Hematopoietic multipotent progenitor cell treated with erythropoietin and hydrocortisone succinate and interleukin-3 and kit ligand, for 6 days (in vitro differentiated cells): ENCODE data around the gene SDF4.

Experiments used
- DNase-seq: peaks from one replicate; pipeline ENCODE4 v3.0.0-alpha.2; 2015

The SDF4 gene

GRCh38 chr1:1226566-1227362 lies 5.0 kb downstream of the SDF4 start:
- no peak for DNase-seq

- no peak for DNase-seq
Measured at GRCh38 chr1:1225913-1226312, 5.9 kb downstream of the SDF4 start.

GRCh38 chr1:1225238-1225845 lies 6.5 kb downstream of the SDF4 start:
- DNase-seq = no peak

GRCh38 chr1:1223891-1224290 lies 7.9 kb downstream of the SDF4 start:
- no peak for DNase-seq

GRCh38 chr1:1223321-1223720 lies 8.5 kb downstream of the SDF4 start:
- no peak for DNase-seq

- no peak for DNase-seq
Measured at GRCh38 chr1:1222575-1223225, 9.1 kb downstream of the SDF4 start.

GRCh38 chr1:1221887-1222574 lies 9.8 kb downstream of the SDF4 start:
- DNase-seq = no peak

- no peak for DNase-seq
Measured at GRCh38 chr1:1220197-1220596, 11.6 kb downstream of the SDF4 start.

GRCh38 chr1:1219341-1219740 lies 12.5 kb downstream of the SDF4 start:
- no peak for DNase-seq

- no peak for DNase-seq
Measured at GRCh38 chr1:1218524-1219200, 13.1 kb downstream of the SDF4 start.

GRCh38 chr1:1217621-1218523 lies 13.9 kb downstream of the SDF4 start:
- DNase-seq = no peak

GRCh38 chr1:1216770-1217620 lies 14.8 kb downstream of the SDF4 start:
- DNase-seq = no peak

- no peak for DNase-seq
Measured at GRCh38 chr1:1215881-1216605, 15.8 kb downstream of the SDF4 start.

GRCh38 chr1:1215080-1215676 lies 16.6 kb downstream of the SDF4 start:
- no peak for DNase-seq

GRCh38 chr1:1213345-1214265 lies 18.2 kb downstream of the SDF4 start, which contains the start of gene TNFRSF4:
TNFRSF4 (minus strand) TSS chr1:1214153; CDS start chr1:1214127, 26 bp downstream.
- DNase-seq = no peak

GRCh38 chr1:1212780-1213344 lies 18.9 kb downstream of the SDF4 start:
- peak; percentile 68 for DNase-seq

- no peak for DNase-seq
Measured at GRCh38 chr1:1211541-1212441, 20.0 kb downstream of the SDF4 start.
